Thoracic aorta (tissue), 2 donors: Measurements from ENCODE around the gene ASH1L. TPM values are rescaled to one million over a fixed set of nuclear protein-coding genes. Genes with fewer than 3 reads are reported as not detected.
"Not testable (repeated sequence)": the region's sequence is repeated elsewhere in the genome, so short reads cannot be mapped to it uniquely, and the experiment has no call there.

Experiments used
- ATAC-seq: fragments of 150-250 bp; one replicate; pipeline ENCODE4 v1.8.0; 2017; ENCODE audit warnings: low read depth; ENCODE audit not compliant: insufficient number of reproducible peaks, low FRiP score
- DNase-seq: peaks from one replicate; pipeline ENCODE4 v3.0.0-alpha.2; 2020; ENCODE audit warnings: low spot score
- H3K27ac ChIP-seq, 2 donors: fragments of 200-600 bp; sonication (generic); 1 replicate in 1 of 2; 2 replicates in 1 of 2; pipeline ENCODE4 v1.5.1; 2016; ENCODE audit warnings: mild to moderate bottlenecking in 2 of 2, moderate library complexity in 2 of 2
- H3K27me3 ChIP-seq: fragments of 200-600 bp; sonication (generic); replicated peaks from 2 replicates; pipeline ENCODE4 v1.6.0; 2016; ENCODE audit warnings: mild to moderate bottlenecking; ENCODE audit not compliant: insufficient read depth
- H3K36me3 ChIP-seq: fragments of 200-600 bp; sonication (generic); one replicate; pipeline ENCODE4 v1.5.1; 2016
- H3K4me1 ChIP-seq, 2 donors: fragments of 200-600 bp; sonication (generic); 1 replicate in 1 of 2; 2 replicates in 1 of 2; pipeline versions ENCODE4 v1.5.1 to v1.6.0; 2016; ENCODE audit warnings: low read depth in 2 of 2, mild to moderate bottlenecking in 1 of 2; ENCODE audit not compliant: control insufficient read depth in 1 of 2
- H3K4me3 ChIP-seq: fragments of 200-600 bp; sonication (generic); 2 replicates; pipeline ENCODE4 v1.5.1; 2016; ENCODE audit warnings: mild to moderate bottlenecking
- H3K9me3 ChIP-seq: fragments of 200-600 bp; sonication (generic); 2 replicates; pipeline ENCODE4 v1.5.1; 2016
- CTCF ChIP-seq: fragments of 200-600 bp; sonication (generic); IDR thresholded peaks from one replicate; pipeline ENCODE4 v1.5.1; 2019; ENCODE audit warnings: antibody characterized with exemption
- total RNA-seq, 2 donors: library from RNA; depleted of rRNA; stranded (reverse); fragments of >200 nt; gene quantifications; one replicate each; pipeline versions ENCODE4 v1.1.0 to v1.2.3, GENCODE V29; 2016

ASH1L gene
- total RNA-seq, 2 donors from 2014 or later, result 52.7 to 84.2 TPM

- no peak for TF ChIP-seq CTCF
Observed at GRCh38 chr1:155574077-155574476, 11.5 kb upstream of the ASH1L start.

GRCh38 chr1:155570593-155570990 is 8.0 kb upstream of the ASH1L start:
- H3K27me3 ChIP-seq, result no peaks in the 10 kb centered on the region
- H3K4me1 ChIP-seq, result no peaks in the 10 kb centered on the region
- H3K9me3 ChIP-seq, result no peaks in the 10 kb centered on the region
- no peak overlapping the region for H3K4me3 ChIP-seq
- no peak for TF ChIP-seq CTCF
- no peak overlapping the region for H3K27ac ChIP-seq
- no peak for ATAC-seq
- DNase-seq, result no peak
- no peaks in the 10 kb centered on the region for H3K36me3 ChIP-seq

More at GRCh38 chr1:155574077-155574476, 11.5 kb upstream of the ASH1L start:
- Histone ChIP-seq H3K27me3 (no peaks in the 10 kb centered on the region), H3K4me3 (no peak overlapping the region), H3K36me3 (no peaks in the 10 kb centered on the region), H3K4me1 (no peaks in the 10 kb centered on the region), H3K9me3 (no peaks in the 10 kb centered on the region), H3K27ac (no peak overlapping the region)
- DNase-seq (no peak), ATAC-seq (no peak)

GRCh38 chr1:155569988-155570592 is 7.5 kb upstream of the ASH1L start:
- Histone ChIP-seq H3K27ac (no peak overlapping the region), H3K36me3 (no peaks in the 10 kb centered on the region)
- no peak for TF ChIP-seq CTCF

GRCh38 chr1:155563377-155564022 is 897 bp upstream of the ASH1L start:
- peak overlapping the region; percentile 99 for H3K4me3 ChIP-seq
- ATAC-seq, H3K36me3 ChIP-seq, DNase-seq, H3K27me3 ChIP-seq, H3K9me3 ChIP-seq: not testable (repeated sequence)
- H3K27ac ChIP-seq, result peak overlapping the region; percentile 92 to 98
- peaks cover 26 to 37% of the 10 kb centered on the region in 2 donors for H3K4me1 ChIP-seq

More at GRCh38 chr1:155569988-155570592, 7.5 kb upstream of the ASH1L start:
- no peak overlapping the region for H3K4me3 ChIP-seq
- H3K4me1 ChIP-seq, result peaks cover 0 to under 1% of the 10 kb centered on the region in 2 donors
- H3K27me3 ChIP-seq, result no peaks in the 10 kb centered on the region
- no peak for ATAC-seq
- no peaks in the 10 kb centered on the region for H3K9me3 ChIP-seq
- DNase-seq, result no peak

- Histone ChIP-seq H3K27ac (peak overlapping the region; percentile 92 to 98), H3K4me1 (peaks cover 30 to 44% of the 10 kb centered on the region in 2 donors), H3K4me3 (peak overlapping the region; percentile 99)
- peak; percentile 32 for ATAC-seq
- not testable (repeated sequence) for H3K9me3 ChIP-seq, H3K27me3 ChIP-seq, DNase-seq, H3K36me3 ChIP-seq
Observed at GRCh38 chr1:155561779-155562580, 623 bp downstream of the ASH1L start.

GRCh38 chr1:155555915-155556314 is 6.7 kb downstream of the ASH1L start:
- Histone ChIP-seq H3K27ac (no peak overlapping the region), H3K27me3 (no peaks in the 10 kb centered on the region), H3K4me1 (peaks cover 20 to 29% of the 10 kb centered on the region in 2 donors), H3K9me3 (no peaks in the 10 kb centered on the region), H3K4me3 (no peak overlapping the region), H3K36me3 (peaks cover 3% of the 10 kb centered on the region)
- TF ChIP-seq CTCF, result no peak
- DNase-seq (no peak), ATAC-seq (no peak)
